ENCODE results near the gene APOL4. TPM values are rescaled to one million over a fixed set of nuclear protein-coding genes. Genes with fewer than 3 reads are reported as not detected.

The APOL4 gene
- total and polyA plus RNA-seq, 2 donors (not counting 1 experiment from before 2014, with no cell fraction given), result 0.03 TPM; not detected in 1

DNA sequence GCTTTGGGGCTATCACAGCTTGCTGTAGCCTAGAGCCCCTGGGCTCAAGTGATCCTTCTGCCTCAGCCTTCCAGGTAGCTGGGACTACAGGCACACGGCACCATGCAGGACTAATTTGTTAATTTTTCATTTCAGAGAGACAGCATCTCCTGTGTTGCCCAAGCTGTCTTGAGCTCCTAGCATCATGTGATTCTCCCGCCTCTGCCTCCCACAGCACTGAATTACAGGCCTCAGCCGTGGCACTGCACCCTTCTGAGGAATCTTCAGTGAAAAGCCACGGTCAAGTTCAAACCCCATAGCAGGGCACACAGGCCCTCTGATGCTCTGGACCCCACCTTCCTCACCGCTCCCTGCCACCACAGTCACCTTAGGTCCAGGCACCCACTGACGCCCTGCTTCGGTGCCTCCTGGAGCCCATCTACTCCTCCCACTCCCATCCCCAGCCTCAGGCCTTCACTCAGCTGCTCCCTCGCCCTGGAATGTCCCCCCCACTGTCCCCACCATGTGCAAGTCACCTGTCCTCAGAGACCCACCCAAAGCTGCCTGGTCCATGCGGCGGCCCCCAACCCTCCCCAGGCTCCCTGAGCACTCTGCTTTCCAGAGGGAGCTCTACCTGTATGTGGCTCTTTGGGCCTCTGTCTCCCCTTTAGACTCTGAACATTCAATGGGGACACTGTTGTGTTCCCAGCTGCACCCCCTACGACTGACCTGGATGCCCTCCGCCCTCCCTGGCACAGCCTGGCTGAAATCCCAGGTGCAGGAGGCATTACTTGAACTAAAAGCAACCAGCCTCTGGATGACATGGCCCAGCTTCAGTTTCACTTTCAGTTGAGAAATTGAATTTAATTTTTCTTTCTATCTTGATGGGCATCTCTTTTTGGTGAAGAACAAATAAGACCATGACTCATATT lies 36.1 kb upstream of the APOL4 start:
- Histone ChIP-seq H3K4me1 (ENCODE audit: control insufficient read depth in 2 of 2, insufficient read depth in 2 of 2, low read length in 2 of 2) (peaks cover 29 to 36% of the 10 kb centered on the region in 2 donors), H3K27ac (ENCODE audit: low read length in 2 of 2) (peak overlapping the region; percentile 61 to 77), H4K20me1 (ENCODE audit: control insufficient read depth, insufficient read depth, low read length, poor library complexity, severe bottlenecking) (no peaks in the 10 kb centered on the region), H3K4me3 (ENCODE audit: control extremely low read depth in 1 of 5, extremely low read depth in 1 of 5, insufficient read depth in 1 of 5, low read depth in 2 of 5, low read length in 4 of 5) (peak overlapping the region in 4 of 5 experiments; percentile 59 to 94 (median 79)), H3K79me2 (ENCODE audit: control insufficient read depth, insufficient read depth, low read length) (peaks cover 30% of the 10 kb centered on the region), H3K9ac (ENCODE audit: low read length) (peak overlapping the region; percentile 85), H3K4me2 (replicated peaks; ENCODE audit: low read depth, low read length, poor library complexity, severe bottlenecking) (peak overlapping the region; percentile 84), H2AFZ (ENCODE audit: insufficient read depth, low read depth, low read length, poor library complexity, severe bottlenecking) (no peak overlapping the region), H3K9me3 (ENCODE audit: control extremely low read depth in 1 of 3, control insufficient read depth in 2 of 3, insufficient read depth in 1 of 3, low read length in 2 of 3) (no peaks in the 10 kb centered on the region), H3K36me3 (replicated peaks in 1 of 2; ENCODE audit: control extremely low read depth in 1 of 2, control insufficient read depth in 1 of 2, extremely low read depth in 1 of 2, insufficient read depth in 2 of 2, low read length in 1 of 2) (peaks cover 0 to 16% of the 10 kb centered on the region in 2 experiments), H3K27me3 (replicated peaks in 1 of 4; ENCODE audit: control extremely low read depth in 1 of 4, control insufficient read depth in 3 of 4, insufficient read depth in 4 of 4, low read length in 3 of 4) (no peaks in the 10 kb centered on the region)
- peak overlapping the region; percentile 93 for H3K4me3 Mint-ChIP-seq
- DNase-seq (peak; percentile 29), ATAC-seq (ENCODE audit: low read depth) (no peak)
- intact Hi-C loops (cut with micrococcal nuclease), result loop anchor here (2.0 to 5.0 kb wide), 2 partner anchors 40 to 77 kb away; partner anchors contain the start of gene APOL3
- H3K4me1 Mint-ChIP-seq, result peaks cover 56% of the 10 kb centered on the region
- CTCF ChIA-PET, result interaction anchor here (0.7 to 2.7 kb wide), 4 partner anchors 10 to 63 kb away, joined by 3 to 12 read pairs (median 4); no protein-coding TSS in a partner anchor
- H3K27ac Mint-ChIP-seq, result peak overlapping the region; percentile 97
- no peaks in the 10 kb centered on the region for H3K9me3 Mint-ChIP-seq (ENCODE audit: insufficient read depth)
- TF ChIP-seq, protein P1, sequence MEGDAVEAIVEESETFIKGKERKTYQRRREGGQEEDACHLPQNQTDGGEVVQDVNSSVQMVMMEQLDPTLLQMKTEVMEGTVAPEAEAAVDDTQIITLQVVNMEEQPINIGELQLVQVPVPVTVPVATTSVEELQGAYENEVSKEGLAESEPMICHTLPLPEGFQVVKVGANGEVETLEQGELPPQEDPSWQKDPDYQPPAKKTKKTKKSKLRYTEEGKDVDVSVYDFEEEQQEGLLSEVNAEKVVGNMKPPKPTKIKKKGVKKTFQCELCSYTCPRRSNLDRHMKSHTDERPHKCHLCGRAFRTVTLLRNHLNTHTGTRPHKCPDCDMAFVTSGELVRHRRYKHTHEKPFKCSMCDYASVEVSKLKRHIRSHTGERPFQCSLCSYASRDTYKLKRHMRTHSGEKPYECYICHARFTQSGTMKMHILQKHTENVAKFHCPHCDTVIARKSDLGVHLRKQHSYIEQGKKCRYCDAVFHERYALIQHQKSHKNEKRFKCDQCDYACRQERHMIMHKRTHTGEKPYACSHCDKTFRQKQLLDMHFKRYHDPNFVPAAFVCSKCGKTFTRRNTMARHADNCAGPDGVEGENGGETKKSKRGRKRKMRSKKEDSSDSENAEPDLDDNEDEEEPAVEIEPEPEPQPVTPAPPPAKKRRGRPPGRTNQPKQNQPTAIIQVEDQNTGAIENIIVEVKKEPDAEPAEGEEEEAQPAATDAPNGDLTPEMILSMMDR (IDR thresholded peaks at IDR 0.05), result no peak
- TF ChIP-seq EZH2 (IDR thresholded peaks at IDR 0.05; ENCODE audit: borderline replicate concordance, insufficient read depth, low read depth, low read length, poor library complexity, severe bottlenecking), result no peak
- whole genome bisulfite sequencing (ENCODE audit: insufficient coverage), result 73% methylated on average over 12 of the region's 12 CpGs
- POLR2A ChIA-PET, result interaction anchor here (0.6 kb wide), 1 partner anchor 208 kb away, joined by 3 read pairs; no protein-coding TSS in a partner anchor
- no peaks in the 10 kb centered on the region for H3K27me3 Mint-ChIP-seq
